Subcutaneous adipose tissue (tissue), 4 donors: Measurements from ENCODE around the gene PPAT. TPM values are rescaled to one million over a fixed set of nuclear protein-coding genes. Genes with fewer than 3 reads are reported as not detected.

Experiments used
- total RNA-seq, 4 donors: library from RNA; depleted of rRNA; stranded (reverse); fragments of >200 nt; gene quantifications; one replicate each; pipeline ENCODE4 v1.1.0, GENCODE V29; 2016
- TF ChIP-seq, protein P1 (sequence below): fragments of 450-650 bp; IDR thresholded peaks from one replicate; pipeline ENCODE4 v1.5.1; 2016; ENCODE audit warnings: low read depth, mild to moderate bottlenecking, control low read depth, antibody characterized with exemption, moderate library complexity

PPAT gene
- total RNA-seq, 4 donors from 2014 or later, result 4.1 to 5.7 (median 4.5) TPM

- TF ChIP-seq, protein P1, sequence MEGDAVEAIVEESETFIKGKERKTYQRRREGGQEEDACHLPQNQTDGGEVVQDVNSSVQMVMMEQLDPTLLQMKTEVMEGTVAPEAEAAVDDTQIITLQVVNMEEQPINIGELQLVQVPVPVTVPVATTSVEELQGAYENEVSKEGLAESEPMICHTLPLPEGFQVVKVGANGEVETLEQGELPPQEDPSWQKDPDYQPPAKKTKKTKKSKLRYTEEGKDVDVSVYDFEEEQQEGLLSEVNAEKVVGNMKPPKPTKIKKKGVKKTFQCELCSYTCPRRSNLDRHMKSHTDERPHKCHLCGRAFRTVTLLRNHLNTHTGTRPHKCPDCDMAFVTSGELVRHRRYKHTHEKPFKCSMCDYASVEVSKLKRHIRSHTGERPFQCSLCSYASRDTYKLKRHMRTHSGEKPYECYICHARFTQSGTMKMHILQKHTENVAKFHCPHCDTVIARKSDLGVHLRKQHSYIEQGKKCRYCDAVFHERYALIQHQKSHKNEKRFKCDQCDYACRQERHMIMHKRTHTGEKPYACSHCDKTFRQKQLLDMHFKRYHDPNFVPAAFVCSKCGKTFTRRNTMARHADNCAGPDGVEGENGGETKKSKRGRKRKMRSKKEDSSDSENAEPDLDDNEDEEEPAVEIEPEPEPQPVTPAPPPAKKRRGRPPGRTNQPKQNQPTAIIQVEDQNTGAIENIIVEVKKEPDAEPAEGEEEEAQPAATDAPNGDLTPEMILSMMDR, result no peak
Observed at GRCh38 chr4:56467284-56468096, 32.1 kb upstream of the PPAT start, which contains the start of gene SRP72. Gene SRP72, plus strand, starts transcription at chr4:56467617. Its CDS starts 19 bp downstream, at chr4:56467636.

DNA sequence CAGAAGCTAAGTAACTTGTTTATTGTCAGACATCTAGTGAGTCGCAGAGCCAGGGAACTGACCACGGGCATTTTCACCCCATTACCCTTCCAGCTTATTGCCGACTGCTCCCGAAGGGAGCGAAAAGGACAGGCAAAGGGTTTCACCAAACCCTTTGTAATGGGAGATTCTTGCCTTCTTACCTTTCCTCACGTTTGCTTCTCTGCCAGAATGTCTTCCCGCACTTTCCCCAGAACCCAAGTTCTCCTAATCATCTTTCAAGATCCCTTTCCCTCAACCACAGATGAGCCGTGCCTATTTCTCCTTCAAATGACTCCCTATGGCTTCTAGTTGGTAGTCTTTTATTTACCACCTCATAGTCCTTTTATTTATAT lies 31.5 kb upstream of the PPAT start:
- TF ChIP-seq, protein P1, result no peak

DNA sequence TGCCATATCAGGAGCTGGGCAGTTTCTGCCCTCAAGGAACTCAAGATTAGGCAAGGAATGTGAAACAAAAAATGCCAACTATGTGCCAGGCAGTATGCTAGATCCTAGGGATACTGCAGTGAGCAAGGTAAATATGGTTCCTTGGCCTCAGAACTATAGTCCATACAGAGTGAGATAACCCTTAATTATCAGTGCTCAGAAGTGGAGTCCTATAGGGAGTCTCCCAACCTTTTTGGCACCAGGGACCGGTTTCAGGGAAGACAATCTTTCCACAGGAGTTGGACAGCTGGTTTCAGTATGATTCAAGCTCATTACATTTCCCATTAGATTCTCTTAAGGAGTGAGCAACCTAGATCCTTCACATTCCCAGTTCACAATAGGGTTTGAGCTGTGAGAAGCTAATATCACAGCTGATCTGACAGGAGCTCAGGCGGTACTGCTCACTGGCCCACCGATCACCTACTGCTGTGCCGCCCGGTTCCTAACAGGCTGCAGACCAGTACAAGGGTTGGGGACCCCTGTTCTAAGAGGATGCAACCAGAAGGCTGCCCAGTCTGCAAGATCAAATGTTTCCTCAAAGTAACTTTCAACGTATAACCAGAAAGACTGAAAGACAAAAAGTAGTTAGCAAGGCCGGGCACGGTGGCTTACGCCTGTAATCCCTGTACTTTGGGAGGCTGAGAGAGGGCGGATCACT lies 30.3 kb upstream of the PPAT start:
- TF ChIP-seq, protein P1, result no peak

DNA sequence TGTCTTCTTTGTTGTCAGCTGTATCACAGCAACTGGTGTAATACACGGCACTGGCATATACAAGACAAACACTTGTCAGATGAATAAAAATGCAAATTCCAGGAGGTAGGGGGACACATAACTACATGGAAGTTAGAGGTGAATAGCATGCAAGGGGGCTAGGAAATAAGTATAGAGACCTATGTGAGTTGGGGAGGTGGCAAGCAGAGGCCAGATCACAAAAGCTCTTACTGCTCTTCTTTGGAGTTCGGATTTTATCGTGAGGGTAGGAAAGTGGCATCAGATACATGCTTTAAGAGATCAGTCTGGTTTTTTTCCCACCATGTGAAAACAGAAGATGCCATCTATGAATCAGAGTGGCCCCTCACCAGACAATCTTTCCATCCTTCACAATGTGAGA lies 29.2 kb upstream of the PPAT start:
- TF ChIP-seq, protein P1, result no peak

DNA sequence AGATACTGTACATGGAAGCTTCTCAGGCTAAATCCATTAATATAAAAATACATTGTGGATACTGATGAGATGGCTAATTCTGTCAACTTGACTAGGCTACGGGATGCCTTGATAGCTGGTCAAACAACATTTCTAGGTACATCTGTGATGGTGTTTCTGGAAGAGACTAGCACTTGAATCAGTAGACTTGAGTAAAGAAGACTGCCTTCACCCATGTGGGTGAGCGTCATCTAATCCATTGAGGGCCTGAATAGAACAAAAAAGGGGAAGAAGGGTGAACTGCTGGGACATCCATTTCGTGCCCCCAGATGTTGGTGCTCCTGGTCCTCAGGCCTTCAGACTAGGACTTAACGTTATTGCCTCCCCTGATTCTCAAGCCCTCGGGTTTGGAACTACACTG lies 28.3 kb upstream of the PPAT start:
- TF ChIP-seq, protein P1, result no peak

GRCh38 chr4:56462157-56462556 lies 26.7 kb upstream of the PPAT start:
- TF ChIP-seq, protein P1, result no peak

DNA sequence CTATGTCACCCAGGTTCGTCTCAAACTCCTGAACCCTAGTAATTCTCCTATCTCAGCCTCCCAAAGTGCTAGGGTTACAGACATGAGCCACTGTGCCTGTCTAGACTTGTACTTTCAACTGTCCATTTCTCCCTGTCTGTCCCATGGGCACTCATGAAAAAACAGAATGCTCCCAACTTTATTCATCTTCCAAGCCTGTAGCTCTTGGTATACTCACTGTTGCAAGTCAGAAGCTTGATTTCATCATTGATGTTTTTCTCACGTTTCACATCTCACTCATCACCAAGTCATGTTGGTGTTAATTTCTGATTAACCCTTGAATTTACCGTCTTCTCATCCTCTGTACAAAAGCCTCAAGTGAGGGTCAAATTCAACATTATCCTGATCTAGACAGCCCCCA lies 24.7 kb upstream of the PPAT start:
- TF ChIP-seq, protein P1, result no peak
